ENCODE results near the gene UBAP1.
"Not testable (repeated sequence)": the region's sequence is repeated elsewhere in the genome, so short reads cannot be mapped to it uniquely, and the experiment has no call there.

UBAP1 gene

DNA sequence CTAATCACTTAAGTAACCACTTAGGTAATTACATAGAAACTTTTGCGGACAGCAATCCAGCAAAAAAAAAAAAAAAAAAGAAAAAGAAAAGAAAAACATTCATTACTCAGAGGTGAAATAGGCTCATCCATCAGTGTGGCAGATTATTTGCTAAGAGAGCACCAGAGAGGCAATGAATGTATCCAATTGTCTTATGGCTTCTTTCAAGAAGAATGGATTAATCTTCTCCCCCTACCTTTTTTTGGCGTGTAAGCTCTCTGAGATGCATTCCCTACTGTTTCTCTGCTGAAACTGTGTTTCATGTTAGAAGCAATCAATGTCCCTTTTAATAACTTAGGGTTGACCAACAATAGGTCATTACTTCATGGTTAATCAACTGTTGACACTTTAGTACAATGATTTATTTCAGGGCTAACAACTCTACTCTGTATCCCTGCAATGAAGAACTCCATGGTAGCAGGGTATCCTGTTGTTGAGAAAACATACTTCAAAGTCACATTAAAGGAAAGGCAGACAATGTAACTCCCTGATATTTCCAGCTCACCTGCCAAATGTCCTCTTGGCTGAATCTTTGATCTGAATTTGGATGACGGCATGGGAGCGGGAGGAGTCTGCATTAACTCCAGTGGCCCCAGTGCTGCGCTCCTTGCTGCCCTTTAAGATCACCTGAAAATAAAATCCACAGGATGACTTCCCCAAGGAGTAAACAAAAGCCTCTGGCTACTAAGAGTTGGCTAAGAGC lies 92.6 kb downstream of the UBAP1 start:
- no peak for DNase-seq

GRCh38 chr9:34272101-34272541 lies 93.3 kb downstream of the UBAP1 start:
- DNase-seq = no peak

DNA sequence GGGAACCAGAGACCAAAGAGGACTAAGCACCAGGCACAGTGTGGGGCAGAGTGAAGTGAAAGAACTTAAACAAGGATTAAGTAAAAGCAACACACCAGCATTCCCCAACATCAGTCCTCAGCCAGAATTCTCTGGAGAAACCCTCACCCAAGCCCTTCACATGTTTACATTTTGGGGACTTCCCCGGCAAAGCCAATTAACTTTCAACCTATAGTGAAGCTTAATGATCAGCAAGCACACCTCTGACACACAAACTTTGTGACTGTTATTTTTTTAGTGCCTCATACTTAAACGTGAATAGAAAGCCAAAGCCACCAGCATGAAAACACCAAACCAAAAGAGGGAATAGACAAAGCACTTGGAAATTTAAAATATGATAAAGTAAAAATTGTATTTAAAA lies 94.7 kb downstream of the UBAP1 start:
- not testable (repeated sequence) for DNase-seq

- DNase-seq = no peak
These were observed 97.0 kb downstream of the UBAP1 start for GRCh38 chr9:34275811-34276210.

DNA sequence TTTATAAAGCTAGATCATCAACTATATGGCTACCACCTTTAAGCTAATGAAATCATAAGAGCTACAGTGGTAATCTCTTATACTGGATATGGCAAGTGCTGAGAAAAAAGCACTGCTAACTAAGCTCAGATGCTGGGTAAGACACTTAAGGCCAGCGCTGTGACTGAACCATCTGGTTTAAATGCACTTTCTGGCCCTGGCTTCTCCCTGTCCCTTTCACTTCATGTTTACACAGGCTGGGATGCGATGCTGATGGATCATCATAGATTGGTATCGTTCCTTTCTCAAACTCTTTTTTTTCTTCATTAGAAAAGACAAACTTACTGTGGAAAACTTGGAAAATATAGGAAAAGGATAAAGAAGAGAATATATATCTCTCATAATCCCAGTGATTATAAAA lies 97.9 kb downstream of the UBAP1 start:
- DNase-seq = no peak

GRCh38 chr9:34279411-34279810 lies 100.6 kb downstream of the UBAP1 start:
- DNase-seq = no peak

- no peak for DNase-seq
These were observed 103.3 kb downstream of the UBAP1 start for GRCh38 chr9:34282096-34282495.

DNA sequence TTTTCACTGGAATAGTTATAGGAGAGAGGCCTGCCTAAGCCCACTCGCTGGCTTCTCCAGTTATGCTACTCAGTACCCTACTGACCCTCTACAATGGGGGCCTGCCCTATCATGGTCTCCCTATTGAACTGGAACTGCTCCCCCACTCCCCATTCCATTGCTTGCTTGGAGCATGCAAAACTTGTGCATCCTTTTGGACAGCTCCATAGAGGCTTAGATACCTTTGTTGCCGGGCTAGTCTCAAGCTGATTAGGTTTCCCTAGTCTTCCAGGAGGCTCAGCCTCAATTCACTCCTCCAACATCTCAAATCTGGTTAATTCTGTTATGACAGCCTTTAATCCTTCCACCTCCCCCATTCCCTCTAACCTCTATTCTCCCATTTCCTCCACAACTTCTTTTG lies 110.3 kb downstream of the UBAP1 start:
- no peak for DNase-seq

DNA sequence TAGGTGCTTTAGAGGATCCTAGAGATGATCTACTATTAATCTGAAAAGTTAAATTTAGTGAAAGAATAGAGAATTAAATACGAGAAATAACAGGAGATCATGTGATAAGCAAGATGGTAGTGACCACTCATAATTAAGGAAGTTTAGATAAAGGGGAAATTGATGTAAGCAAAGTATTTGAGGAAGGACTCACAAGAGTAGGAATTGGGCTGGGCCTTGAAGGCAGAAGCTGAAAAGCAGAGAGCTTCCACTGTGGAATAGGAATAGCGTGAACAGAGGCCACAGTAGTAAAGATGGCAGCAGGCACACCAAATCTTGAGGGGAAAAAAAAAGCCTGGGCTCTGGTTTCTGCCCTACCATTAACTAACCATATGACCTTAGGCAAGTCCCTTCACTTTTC lies 112.2 kb downstream of the UBAP1 start:
- DNase-seq = no peak

DNA sequence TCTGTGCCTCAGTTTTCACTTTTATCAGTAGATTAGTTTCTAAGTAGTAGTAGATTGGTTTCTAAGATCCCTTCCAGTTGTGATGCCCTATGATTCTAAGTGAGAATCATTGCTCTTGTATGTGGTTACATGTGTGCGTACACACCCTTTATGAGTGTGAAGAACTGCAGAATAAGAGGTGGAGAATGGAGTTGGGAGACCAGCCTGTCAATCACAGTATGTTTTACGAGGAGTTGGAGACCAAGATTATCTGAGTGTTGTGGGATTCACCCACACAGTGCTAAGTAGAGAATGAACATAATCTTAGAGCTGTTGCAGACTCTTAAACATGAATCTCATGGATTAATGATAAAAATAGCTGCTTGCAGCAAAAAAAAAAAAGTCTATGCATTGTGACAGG lies 112.6 kb downstream of the UBAP1 start:
- no peak for DNase-seq

DNA sequence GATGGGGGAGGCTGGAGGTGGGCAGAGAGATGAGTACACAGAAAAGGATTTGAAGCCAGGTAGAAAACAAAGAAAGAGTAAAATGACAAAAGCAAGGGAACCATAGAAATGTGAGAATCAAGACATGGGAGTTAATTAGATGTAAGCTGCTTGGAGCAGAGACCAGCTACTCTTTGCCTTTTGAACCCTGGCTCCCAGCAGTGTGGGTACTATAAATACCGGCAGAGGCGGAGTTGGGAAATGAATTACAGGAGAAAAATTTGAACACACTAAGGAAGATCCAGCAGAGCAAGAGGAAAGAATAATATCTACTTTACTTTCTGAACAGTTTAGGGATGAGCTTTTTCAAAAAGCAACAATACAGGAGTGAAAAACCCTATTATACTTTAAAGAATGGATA lies 113.7 kb downstream of the UBAP1 start:
- no peak for DNase-seq

- DNase-seq = not testable (repeated sequence)
These were observed 122.2 kb downstream of the UBAP1 start for GRCh38 chr9:34301064-34301463.
